Effector CD8-positive, alpha-beta T cell (primary cell): ENCODE measurements around the gene ARHGAP8.

Source experiments
- DNase-seq: peaks from one replicate; lab custom pipeline; 2025; lab: John Stamatoyannopoulos, UW

ARHGAP8 gene

GRCh38 chr22:44907765-44908737 is 155.7 kb downstream of the ARHGAP8 start:
- no peak for DNase-seq

- DNase-seq: no peak
Observed at GRCh38 chr22:44909241-44909640, 156.9 kb downstream of the ARHGAP8 start.
